NOMO-1 treated with DMSO at 0.1 percent for 48 hours (cell line): Measurements from ENCODE around the gene STARD13.

Experiments
- DNase-seq: peaks from one replicate; lab custom pipeline; 2025; ENCODE audit not compliant: unreplicated experiment; lab: John Stamatoyannopoulos, UW

STARD13 gene

DNA sequence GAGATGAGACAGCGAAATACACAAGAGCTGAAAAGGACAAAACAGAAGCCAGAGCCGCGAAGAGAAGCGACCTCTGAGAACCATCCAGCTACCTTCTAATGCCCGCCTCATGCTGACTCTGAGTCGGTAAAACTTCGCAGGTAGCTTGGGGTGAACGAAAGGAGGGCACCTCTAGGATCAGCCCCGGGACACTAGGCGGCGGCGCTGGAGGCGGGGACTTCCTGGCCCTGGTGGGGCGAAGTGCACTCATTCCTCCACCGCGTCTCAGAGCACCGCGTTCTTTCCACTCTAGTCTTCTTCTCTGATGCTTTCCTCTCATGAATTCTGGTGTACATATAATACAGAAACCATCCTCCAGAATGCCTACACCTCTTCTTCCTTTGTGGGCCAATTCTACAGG is 219.2 kb downstream of the STARD13 start:
- no peak for DNase-seq

GRCh38 chr13:33060815-33061214 is 224.7 kb downstream of the STARD13 start:
- no peak for DNase-seq

DNA sequence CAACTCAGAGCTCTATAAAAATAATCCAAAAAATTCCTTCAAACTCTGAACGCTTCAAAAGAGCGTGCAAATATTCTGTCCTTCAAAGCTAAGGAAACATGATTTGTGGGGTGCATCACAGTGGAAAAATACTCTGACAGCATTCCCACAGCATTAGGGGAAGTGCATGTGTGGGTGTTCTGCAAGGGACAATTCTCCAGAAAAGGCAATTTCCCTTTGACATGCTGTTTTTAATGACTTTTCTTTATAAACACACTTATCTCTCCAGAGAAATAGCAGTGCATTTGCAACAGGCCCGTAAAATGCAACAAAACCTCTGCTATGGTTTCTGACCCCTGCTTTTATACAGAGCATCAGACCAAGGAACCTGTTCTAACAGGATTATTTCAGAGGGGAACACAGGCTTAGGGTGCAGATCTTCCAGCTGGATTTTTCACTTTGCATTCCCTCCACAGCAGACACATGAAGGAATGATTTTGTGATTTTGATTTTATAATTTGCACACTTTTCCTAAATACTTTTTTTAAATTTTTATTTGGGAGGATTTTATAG is 226.7 kb downstream of the STARD13 start:
- no peak for DNase-seq

GRCh38 chr13:33057019-33057780 is 228.4 kb downstream of the STARD13 start:
- no peak for DNase-seq

DNA sequence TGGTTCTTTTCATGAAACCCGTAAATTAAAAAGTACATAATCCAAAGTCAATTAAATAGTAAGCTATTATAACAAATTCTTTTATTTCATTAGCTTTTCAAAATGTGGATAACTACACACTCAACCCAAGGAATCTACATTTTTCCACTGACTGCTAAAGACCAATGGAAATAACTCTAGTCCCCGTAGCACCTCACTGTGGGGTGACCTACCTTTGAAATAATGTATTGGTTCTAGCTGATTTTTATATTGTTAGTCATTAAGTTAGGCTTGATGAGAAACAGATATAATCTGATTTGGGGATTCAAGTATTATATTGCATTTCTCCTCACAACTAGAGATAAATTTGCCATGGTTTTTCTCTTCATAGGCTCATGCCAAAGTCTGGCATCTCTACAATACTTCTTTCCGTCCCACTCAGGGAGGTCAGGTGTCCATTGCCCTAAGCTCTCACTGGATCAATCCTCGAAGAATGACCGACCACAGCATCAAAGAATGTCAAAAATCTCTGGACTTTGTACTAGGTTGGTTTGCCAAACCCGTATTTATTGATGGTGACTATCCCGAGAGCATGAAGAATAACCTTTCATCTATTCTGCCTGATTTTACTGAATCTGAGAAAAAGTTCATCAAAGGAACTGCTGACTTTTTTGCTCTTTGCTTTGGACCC is 232.0 kb downstream of the STARD13 start:
- DNase-seq = no peak
